HG02884 (cell line): Measurements from ENCODE around the gene TCF7L1.
A peak's percentile ranks its signal among the peaks of the same experiment; 100 is the strongest.
"Not testable (repeated sequence)": the region's sequence is repeated elsewhere in the genome, so short reads cannot be mapped to it uniquely, and the experiment has no call there.

Experiments used
- ATAC-seq: cut with Tn5 transposase; IDR thresholded peaks from one replicate; pipeline ENCODE4 v1.9.1; 2021; ENCODE audit warnings: mild to moderate bottlenecking, moderate library complexity; ENCODE audit not compliant: unreplicated experiment

TCF7L1 gene

DNA sequence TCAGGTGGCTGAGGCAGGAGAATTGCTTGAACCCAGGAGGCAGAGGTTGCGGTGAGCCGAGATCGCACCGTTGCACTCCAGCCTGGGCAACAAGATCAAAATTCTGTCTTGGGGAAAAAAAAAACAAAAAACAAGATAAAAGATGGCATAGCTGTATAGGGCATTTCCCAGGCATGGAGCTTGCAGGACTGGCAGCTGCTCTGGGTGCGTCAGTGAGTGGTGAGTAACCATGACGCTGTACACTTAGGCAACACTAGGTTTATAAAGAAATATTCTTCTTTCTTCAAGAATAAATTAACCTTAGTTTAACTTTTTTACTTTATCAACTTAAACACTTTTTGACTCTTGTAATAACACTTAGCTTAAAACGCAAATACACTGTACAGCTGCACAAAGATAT is 179.2 kb downstream of the TCF7L1 start:
- no peak for ATAC-seq

- ATAC-seq: no peak
Measured at GRCh38 chr2:85314884-85315242, 181.7 kb downstream of the TCF7L1 start.

- ATAC-seq: not testable (repeated sequence)
Measured at GRCh38 chr2:85315921-85316320, 182.7 kb downstream of the TCF7L1 start.

DNA sequence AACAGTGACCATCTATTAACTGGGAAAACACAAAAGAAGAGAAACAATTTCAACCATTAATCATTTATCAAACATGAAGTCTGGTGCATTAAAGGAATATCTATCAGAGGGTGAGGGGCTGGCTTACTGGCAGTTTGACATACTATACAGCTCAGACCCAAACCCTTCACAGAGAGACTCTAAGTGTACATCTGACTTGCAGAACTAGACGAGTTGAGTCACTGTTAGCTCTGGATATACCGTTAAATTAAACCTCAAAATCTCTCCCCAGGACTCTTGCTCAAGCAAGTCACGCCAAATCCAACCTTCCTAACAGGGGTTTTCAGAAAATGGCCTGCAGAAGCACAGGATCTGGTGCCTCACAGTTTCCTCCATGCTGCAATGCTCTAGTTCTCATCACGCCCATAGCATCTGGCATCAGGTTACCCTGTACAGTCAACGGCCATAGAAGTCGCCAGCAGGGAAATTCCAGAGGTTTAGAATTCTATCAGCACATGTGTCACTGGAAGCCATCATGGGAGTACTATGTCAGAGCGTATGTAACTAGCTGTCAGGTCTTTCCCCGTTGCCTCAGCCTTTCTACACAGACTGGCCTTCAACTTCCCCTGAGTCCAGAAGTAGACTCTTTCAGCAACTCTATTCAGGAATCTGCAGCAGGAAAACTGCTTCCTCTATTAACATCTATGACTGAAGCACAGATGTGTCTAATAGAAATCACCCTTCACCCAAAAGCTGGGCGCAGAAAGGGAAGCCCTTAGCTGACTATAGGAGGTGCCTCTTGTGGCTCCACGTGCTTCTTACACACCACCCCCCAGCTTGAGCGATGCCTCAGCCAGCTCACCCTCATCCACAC is 185.3 kb downstream of the TCF7L1 start:
- peak; percentile 69 for ATAC-seq

DNA sequence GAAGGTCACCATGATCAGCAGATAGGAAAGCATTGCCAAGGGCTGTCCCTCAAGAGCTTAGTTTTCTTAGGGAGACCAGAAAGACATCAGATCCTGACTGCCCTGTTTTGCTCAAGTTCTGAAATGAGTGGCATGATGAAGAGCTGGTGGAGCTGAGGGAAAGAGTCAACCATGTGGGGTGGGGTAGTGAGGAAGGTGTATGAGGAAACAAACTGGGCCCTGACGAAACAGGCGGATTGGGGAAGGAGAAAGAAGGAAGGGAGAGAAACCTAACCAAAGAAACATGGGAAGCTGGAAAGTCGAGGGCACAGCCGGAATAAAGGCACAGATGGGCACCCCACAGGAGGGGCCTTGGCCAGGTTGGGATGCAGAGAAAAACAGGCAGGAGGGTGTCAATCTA is 186.6 kb downstream of the TCF7L1 start:
- ATAC-seq: no peak

GRCh38 chr2:85323351-85323987 is 190.3 kb downstream of the TCF7L1 start:
- ATAC-seq: no peak

GRCh38 chr2:85323988-85324367 is 190.8 kb downstream of the TCF7L1 start:
- not testable (repeated sequence) for ATAC-seq

- ATAC-seq: no peak
Measured at GRCh38 chr2:85324639-85325465, 191.7 kb downstream of the TCF7L1 start.

DNA sequence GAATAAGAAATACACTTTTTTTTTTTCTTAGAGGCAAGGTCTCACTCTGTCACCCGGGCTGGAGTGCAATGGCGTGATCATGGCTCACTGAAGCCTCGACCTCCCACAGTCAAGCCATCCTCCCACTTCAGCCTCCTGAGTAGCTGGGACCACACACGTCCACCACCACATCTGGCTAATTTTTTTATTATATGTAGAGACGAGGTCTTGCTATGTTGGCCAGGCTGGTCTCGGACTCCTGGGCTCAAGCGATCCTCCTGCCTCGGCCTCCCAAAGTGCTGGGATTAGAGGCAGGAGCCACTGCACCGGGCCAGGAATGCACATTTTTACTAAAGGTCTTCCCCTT is 192.2 kb downstream of the TCF7L1 start:
- no peak for ATAC-seq

GRCh38 chr2:85326406-85327159 is 193.4 kb downstream of the TCF7L1 start:
- peak; percentile 27 for ATAC-seq

- peak; percentile 29 for ATAC-seq
Measured at GRCh38 chr2:85327160-85327821, 194.1 kb downstream of the TCF7L1 start.

DNA sequence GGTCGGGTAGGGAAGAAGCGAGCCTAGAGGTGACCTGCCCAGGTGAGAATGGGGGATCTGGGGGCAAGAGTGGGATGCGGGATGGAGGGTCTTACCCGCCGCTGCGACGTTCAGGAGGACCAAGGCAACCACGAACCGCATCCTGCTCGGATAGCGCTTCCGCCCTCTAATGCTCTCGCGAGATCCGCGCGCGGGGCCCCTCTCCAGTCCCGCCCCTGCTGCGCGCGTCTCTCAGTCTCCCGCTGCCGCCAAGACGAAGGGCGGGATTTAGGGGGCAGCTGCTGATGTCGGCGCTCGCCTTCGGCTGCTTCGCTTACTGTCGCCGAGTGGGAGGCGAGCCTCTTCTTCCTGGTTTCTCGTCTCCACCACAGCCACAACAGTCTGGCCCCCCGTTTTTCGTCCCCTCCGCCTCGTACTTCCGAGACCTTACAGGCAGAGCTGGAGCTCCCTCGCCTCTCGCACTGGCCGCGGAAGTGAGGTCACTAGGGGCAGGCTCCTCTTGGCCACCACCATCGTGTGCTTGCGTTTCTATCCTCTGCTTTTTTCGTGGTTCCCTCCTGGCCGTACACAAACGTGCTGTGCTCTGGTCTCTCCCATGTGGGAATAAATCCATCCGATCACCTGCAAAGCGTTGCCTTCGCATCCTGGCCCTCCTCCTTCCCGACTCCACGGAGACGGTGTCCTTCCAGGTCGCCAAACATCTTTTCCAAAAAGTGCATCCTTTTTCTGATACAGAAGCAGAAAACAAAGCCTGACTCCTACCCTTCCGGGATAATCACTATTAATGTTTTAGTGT is 194.8 kb downstream of the TCF7L1 start, which contains the start of gene TGOLN2:
TGOLN2 (minus strand) TSS at position 168 of the 796 bp plus-strand sequence; CDS start at position 141, 27 bp downstream.
- ATAC-seq: peak; percentile 80

- ATAC-seq: no peak
Measured at GRCh38 chr2:85329181-85329651, 196.0 kb downstream of the TCF7L1 start.

- ATAC-seq: not testable (repeated sequence)
Measured at GRCh38 chr2:85329701-85330100, 196.5 kb downstream of the TCF7L1 start.

GRCh38 chr2:85330839-85331636 is 197.8 kb downstream of the TCF7L1 start:
- no peak for ATAC-seq

- ATAC-seq: not testable (repeated sequence)
Measured at GRCh38 chr2:85333877-85334276, 200.7 kb downstream of the TCF7L1 start.

DNA sequence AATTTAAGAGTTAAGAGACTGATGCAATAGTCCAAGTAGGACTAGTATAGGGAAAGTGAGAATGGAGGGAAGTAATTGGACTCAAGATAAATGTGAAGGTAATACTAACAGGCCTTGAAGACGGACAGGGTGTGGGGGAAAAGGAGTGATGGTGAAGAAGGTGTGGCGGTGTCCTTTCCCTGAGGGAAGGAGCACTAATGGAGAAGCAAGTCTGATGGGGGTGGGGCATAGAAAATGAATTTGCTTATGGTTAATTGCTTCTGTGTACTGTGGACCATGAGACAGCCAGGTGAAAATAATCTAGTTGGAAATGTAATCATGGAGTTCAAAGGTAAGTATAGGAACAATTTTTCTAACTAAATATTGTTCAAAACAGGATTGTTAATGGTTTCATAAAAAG is 201.7 kb downstream of the TCF7L1 start:
- ATAC-seq: no peak
